PC-9 (cell line): ENCODE measurements around the gene PCDHB12. TPM values are rescaled to one million over a fixed set of nuclear protein-coding genes. Genes with fewer than 3 reads are reported as not detected.
"Not testable (repeated sequence)": the region's sequence is repeated elsewhere in the genome, so short reads cannot be mapped to it uniquely, and the experiment has no call there.

Experiments used
- BruUV-seq: library from RNA; stranded (reverse); fragments of 400-500 nt; replicated peaks from 2 replicates; lab custom pipeline; 2021; lab: Mats Ljungman, UMichigan
- CTCF ChIA-PET: fragments of 300-600 bp; sonication (Branson Sonifier 250); formaldehyde crosslinking; loops from one replicate; lab custom pipeline; 2022; ENCODE audit warnings: antibody characterized with exemption; lab: Charles Lee
- POLR2A ChIA-PET: fragments of 300-600 bp; sonication (Branson Sonifier 250); formaldehyde crosslinking; loops from one replicate; lab custom pipeline; 2022; ENCODE audit warnings: antibody characterized with exemption; ENCODE audit not compliant: unreplicated experiment; lab: Charles Lee
- DNase-seq, 2 experiments: peaks; one replicate each; pipeline versions ENCODE4 v3.0.0 to v3.0.0-alpha.2; 2015 to 2022; ENCODE audit warnings: mixed read lengths in 1 of 2
- H2AFZ ChIP-seq: fragments of 200-600 bp; sonication (generic); 2 replicates; pipeline ENCODE4 v1.8.1; 2017; ENCODE audit warnings: antibody characterized with exemption
- H3F3A ChIP-seq: fragments of 200-600 bp; sonication (generic); 2 replicates; pipeline ENCODE4 v1.8.1; 2017; ENCODE audit warnings: antibody characterized with exemption, mild to moderate bottlenecking, low read depth; ENCODE audit not compliant: insufficient read depth
- H3K27ac ChIP-seq: fragments of 200-600 bp; sonication (generic); 2 replicates; pipeline ENCODE4 v1.6.1; 2016; ENCODE audit warnings: mixed run types
- H3K27me3 ChIP-seq: fragments of 200-600 bp; sonication (generic); 2 replicates; pipeline ENCODE4 v1.6.1; 2016; ENCODE audit warnings: low read depth, mixed run types; ENCODE audit not compliant: insufficient read depth
- H3K36me3 ChIP-seq: fragments of 200-600 bp; sonication (generic); 2 replicates; pipeline ENCODE4 v1.6.1; 2016; ENCODE audit warnings: low read depth, mixed run types
- H3K4me1 ChIP-seq: fragments of 200-600 bp; sonication (generic); replicated peaks from 2 replicates; pipeline ENCODE4 v1.6.1; 2016; ENCODE audit warnings: mixed run types; ENCODE audit not compliant: insufficient read depth
- H3K4me2 ChIP-seq: fragments of 200-600 bp; sonication (generic); 2 replicates; pipeline ENCODE4 v1.6.1; 2017; ENCODE audit warnings: mixed run types
- H3K4me3 ChIP-seq: fragments of 200-600 bp; sonication (generic); 2 replicates; pipeline ENCODE4 v1.6.1; 2016; ENCODE audit warnings: mixed run types
- H3K79me2 ChIP-seq: fragments of 200-600 bp; sonication (generic); 2 replicates; pipeline ENCODE4 v1.6.1; 2017; ENCODE audit warnings: low read depth, mixed run types
- H3K9me2 ChIP-seq: fragments of 200-600 bp; sonication (generic); 2 replicates; pipeline ENCODE4 v1.8.1; 2017; ENCODE audit warnings: mild to moderate bottlenecking; ENCODE audit not compliant: insufficient read depth
- H3K9me3 ChIP-seq: fragments of 200-600 bp; sonication (generic); 2 replicates; pipeline ENCODE4 v1.8.1; 2016; ENCODE audit warnings: low read depth; ENCODE audit not compliant: insufficient read depth
- H4K20me1 ChIP-seq: fragments of 200-600 bp; sonication (generic); 2 replicates; pipeline ENCODE4 v1.8.1; 2017; ENCODE audit not compliant: insufficient read depth
- EZH2 ChIP-seq: fragments of 200-600 bp; sonication (generic); IDR thresholded peaks from 2 replicates; pipeline ENCODE4 v1.8.0; 2017; ENCODE audit warnings: antibody characterized with exemption, low read depth
- intact Hi-C: fragments of 100-400 bp; cut with micrococcal nuclease; formaldehyde crosslinking; loops from one replicate; pipeline ENCODE4 v1.10.0; 2022; ENCODE audit not compliant: unreplicated experiment
- total RNA-seq: library from RNA; stranded (reverse); gene quantifications from 2 replicates; pipeline ENCODE4 v1.2.3, GENCODE V29; 2021
- TF ChIP-seq, protein P1 (sequence below): fragments of 200-600 bp; sonication (generic); conservative IDR thresholded peaks from 2 replicates; pipeline ENCODE4 v1.6.1; 2017; ENCODE audit warnings: mixed run types, antibody characterized with exemption, mild to moderate bottlenecking, moderate library complexity

PCDHB12 gene
- total RNA-seq, 1 experiment from 2014 or later: not detected

DNA sequence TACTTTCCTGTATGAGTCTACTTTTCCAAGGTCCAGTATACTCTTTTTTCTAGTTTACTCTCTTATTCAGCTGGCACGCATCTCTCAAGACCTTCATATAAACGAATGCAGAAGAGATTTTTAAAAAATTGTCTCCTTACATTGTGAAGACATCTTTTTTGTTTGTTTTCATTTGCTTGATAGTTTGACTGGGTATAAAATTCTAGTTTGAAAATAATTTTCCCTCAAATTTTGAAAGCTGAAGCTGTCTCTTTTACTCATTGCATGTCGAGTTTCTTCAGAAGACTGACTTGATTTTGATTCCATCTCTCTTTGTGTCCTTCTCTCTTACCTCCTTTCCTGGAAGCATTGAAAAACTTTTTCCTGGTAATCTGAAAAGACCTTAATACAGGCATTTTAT lies 12.2 kb upstream of the PCDHB12 start:
- Histone ChIP-seq H3K4me2 (no peak overlapping the region), H3K9me2 (no peaks in the 10 kb centered on the region), H3K9me3 (no peaks in the 10 kb centered on the region), H3K4me3 (no peak overlapping the region), H3F3A (no peaks in the 10 kb centered on the region), H3K79me2 (no peaks in the 10 kb centered on the region), H4K20me1 (no peaks in the 10 kb centered on the region), H3K27me3 (no peaks in the 10 kb centered on the region), H2AFZ (no peak overlapping the region), H3K27ac (no peak overlapping the region), H3K36me3 (no peaks in the 10 kb centered on the region), H3K4me1 (no peaks in the 10 kb centered on the region)
- ChIA-PET CTCF (no interaction called here), POLR2A (interaction anchor here (0.7 kb wide), 1 partner anchor 74 kb away, joined by 6 read pairs; no protein-coding TSS in a partner anchor)
- intact Hi-C loops: no loop called here
- no peak for TF ChIP-seq EZH2
- TF ChIP-seq, protein P1, sequence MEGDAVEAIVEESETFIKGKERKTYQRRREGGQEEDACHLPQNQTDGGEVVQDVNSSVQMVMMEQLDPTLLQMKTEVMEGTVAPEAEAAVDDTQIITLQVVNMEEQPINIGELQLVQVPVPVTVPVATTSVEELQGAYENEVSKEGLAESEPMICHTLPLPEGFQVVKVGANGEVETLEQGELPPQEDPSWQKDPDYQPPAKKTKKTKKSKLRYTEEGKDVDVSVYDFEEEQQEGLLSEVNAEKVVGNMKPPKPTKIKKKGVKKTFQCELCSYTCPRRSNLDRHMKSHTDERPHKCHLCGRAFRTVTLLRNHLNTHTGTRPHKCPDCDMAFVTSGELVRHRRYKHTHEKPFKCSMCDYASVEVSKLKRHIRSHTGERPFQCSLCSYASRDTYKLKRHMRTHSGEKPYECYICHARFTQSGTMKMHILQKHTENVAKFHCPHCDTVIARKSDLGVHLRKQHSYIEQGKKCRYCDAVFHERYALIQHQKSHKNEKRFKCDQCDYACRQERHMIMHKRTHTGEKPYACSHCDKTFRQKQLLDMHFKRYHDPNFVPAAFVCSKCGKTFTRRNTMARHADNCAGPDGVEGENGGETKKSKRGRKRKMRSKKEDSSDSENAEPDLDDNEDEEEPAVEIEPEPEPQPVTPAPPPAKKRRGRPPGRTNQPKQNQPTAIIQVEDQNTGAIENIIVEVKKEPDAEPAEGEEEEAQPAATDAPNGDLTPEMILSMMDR: no peak
- BruUV-seq: no TSS peak
- DNase-seq: no peak

DNA sequence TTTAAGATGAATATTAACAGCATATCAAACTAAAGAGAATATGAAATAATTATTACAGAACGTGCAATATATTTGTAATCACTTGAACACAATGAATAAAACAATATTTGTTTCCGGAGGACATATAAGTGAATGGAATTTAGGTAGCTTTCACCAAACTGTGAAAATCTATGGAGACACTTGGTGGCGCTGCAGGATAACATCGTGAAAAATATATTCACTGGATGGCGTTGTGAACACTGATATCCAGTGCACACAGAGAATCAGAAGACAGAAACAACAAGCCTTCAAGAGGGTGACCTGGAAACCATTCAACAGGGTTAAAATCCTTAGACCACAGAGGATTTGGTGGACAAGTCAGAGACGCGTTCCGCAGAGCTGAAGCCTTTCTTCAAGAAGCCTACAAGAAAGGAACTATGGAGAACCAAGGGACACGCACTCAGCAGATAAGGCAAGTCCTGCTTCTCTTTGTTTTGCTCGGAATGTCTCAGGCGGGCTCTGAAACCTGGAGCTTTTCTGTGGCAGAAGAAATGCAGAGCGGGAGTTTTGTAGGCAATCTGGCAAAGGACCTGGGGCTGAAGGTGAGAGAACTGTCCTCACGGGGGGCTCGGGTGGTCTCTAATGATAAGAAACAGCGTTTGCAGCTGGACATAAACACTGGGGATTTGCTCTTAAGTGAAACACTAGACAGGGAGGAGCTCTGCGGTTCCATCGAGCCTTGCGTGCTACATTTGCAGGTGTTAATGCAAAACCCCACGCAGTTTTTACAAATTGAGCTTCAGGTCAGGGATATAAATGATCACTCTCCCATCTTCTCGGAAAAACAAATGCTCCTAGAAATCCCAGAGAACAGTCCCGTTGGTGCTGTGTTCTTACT lies 8.9 kb upstream of the PCDHB12 start, which contains the start of gene PCDHB11:
Gene PCDHB11 (plus strand): TSS at position 269 of the 877 bp plus-strand sequence. CDS start 148 bp downstream, at position 417.
- no TSS peak for BruUV-seq
- Histone ChIP-seq H3K36me3 (no peaks in the 10 kb centered on the region), H3K27ac (no peak within 1 kb of the TSS), H3K4me2 (no peak within 1 kb of the TSS), H3K4me3 (no peak within 1 kb of the TSS), H3K4me1 (no peaks in the 10 kb centered on the region), H3K9me3 (no peaks in the 10 kb centered on the region), H3F3A (no peaks in the 10 kb centered on the region), H4K20me1 (no peaks in the 10 kb centered on the region), H2AFZ (no peak within 1 kb of the TSS), H3K27me3 (no peaks in the 10 kb centered on the region), H3K79me2 (no peaks in the 10 kb centered on the region), H3K9me2 (no peaks in the 10 kb centered on the region)
- intact Hi-C loops: no loop called here
- ChIA-PET CTCF (no interaction called here), POLR2A (no interaction called here)
- no peak for TF ChIP-seq EZH2
- TF ChIP-seq, protein P1: peak; percentile 44; the same call in 1 of the 2 replicates
- DNase-seq: no peak

DNA sequence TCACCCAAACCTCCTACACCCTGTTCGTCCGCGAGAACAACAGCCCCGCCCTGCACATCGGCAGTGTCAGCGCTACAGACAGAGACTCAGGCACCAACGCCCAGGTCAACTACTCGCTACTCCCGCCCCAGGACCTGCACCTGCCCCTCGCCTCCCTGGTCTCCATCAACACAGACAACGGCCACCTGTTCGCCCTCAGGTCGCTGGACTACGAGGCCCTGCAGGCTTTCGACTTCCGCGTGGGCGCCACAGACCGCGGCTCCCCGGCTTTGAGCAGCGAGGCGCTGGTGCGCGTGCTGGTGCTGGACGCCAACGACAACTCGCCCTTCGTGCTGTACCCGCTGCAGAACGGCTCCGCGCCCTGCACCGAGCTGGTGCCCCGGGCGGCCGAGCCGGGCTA lies 7.4 kb upstream of the PCDHB12 start:
- CTCF ChIA-PET: not testable (repeated sequence)

DNA sequence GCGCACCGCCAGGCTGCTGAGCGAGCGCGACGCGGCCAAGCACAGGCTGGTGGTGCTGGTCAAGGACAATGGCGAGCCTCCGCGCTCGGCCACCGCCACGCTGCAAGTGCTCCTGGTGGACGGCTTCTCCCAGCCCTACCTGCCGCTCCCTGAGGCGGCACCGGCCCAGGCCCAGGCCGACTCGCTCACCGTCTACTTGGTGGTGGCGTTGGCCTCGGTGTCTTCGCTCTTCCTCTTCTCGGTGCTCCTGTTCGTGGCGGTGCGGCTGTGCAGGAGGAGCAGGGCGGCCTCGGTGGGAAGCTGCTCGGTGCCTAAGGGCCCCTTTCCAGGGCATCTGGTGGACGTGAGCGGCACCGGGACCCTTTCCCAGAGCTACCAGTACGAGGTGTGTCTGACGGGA lies 6.9 kb upstream of the PCDHB12 start:
- H4K20me1 ChIP-seq, CTCF ChIA-PET, BruUV-seq, H3K4me1 ChIP-seq, H3K9me3 ChIP-seq, POLR2A ChIA-PET, DNase-seq, H3F3A ChIP-seq, H3K4me2 ChIP-seq, intact Hi-C loops, H3K27me3 ChIP-seq, H3K4me3 ChIP-seq, H2AFZ ChIP-seq, H3K36me3 ChIP-seq, H3K9me2 ChIP-seq, H3K79me2 ChIP-seq, H3K27ac ChIP-seq: not testable (repeated sequence)

More for the DNA sequence above, 7.4 kb upstream of the PCDHB12 start:
- H3K9me2 ChIP-seq, H3K4me2 ChIP-seq, H3K4me3 ChIP-seq, H3K4me1 ChIP-seq, H3F3A ChIP-seq, POLR2A ChIA-PET, H3K36me3 ChIP-seq, H3K9me3 ChIP-seq, H3K79me2 ChIP-seq, DNase-seq, H4K20me1 ChIP-seq, H3K27me3 ChIP-seq, H2AFZ ChIP-seq, H3K27ac ChIP-seq, intact Hi-C loops, BruUV-seq: not testable (repeated sequence)

DNA sequence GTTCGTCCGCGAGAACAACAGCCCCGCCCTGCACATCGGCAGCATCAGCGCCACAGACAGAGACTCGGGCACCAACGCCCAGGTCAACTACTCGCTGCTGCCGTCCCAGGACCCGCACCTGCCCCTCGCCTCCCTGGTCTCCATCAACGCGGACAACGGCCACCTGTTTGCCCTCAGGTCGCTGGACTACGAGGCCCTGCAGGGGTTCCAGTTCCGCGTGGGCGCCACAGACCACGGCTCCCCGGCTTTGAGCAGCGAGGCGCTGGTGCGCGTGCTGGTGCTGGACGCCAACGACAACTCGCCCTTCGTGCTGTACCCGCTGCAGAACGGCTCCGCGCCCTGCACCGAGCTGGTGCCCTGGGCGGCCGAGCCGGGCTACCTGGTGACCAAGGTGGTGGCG lies 1.8 kb downstream of the PCDHB12 start:
- POLR2A ChIA-PET, H3K27me3 ChIP-seq, CTCF ChIA-PET: not testable (repeated sequence)

DNA sequence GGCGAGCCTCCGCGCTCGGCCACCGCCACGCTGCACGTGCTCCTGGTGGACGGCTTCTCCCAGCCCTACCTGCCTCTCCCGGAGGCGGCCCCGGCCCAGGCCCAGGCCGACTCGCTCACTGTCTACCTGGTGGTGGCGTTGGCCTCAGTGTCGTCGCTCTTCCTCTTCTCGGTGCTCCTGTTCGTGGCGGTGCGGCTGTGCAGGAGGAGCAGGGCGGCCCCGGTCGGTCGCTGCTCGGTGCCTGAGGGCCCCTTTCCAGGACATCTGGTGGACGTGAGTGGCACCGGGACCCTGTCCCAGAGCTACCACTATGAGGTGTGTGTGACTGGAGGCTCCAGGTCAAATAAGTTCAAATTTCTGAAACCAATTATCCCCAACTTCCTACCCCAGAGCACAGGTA lies 2.3 kb downstream of the PCDHB12 start:
- H3K9me3 ChIP-seq, H4K20me1 ChIP-seq, H3K79me2 ChIP-seq, DNase-seq, CTCF ChIA-PET, POLR2A ChIA-PET, H3K9me2 ChIP-seq, H3K4me1 ChIP-seq, intact Hi-C loops, H3K4me3 ChIP-seq, H3K27me3 ChIP-seq, H3K27ac ChIP-seq, H3F3A ChIP-seq, H3K4me2 ChIP-seq, H2AFZ ChIP-seq, H3K36me3 ChIP-seq, BruUV-seq: not testable (repeated sequence)

More for the DNA sequence above, 1.8 kb downstream of the PCDHB12 start:
- H4K20me1 ChIP-seq, H3K4me2 ChIP-seq, H3K9me2 ChIP-seq, BruUV-seq, H3K9me3 ChIP-seq, DNase-seq, intact Hi-C loops, H3F3A ChIP-seq, H3K27ac ChIP-seq, H3K36me3 ChIP-seq, H3K79me2 ChIP-seq, H3K4me3 ChIP-seq, H3K4me1 ChIP-seq, H2AFZ ChIP-seq: not testable (repeated sequence)
